Measurements from ENCODE around the gene UCHL5. TPM values are rescaled to one million over a fixed set of nuclear protein-coding genes. Genes with fewer than 3 reads are reported as not detected.
A peak's percentile ranks its signal among the peaks of the same experiment; 100 is the strongest.

Gene UCHL5
- total and polyA plus RNA-seq, 2 donors (not counting 3 experiments of a cell fraction or from before 2014, with no cell fraction given): 9.8 to 45.6 TPM

DNA sequence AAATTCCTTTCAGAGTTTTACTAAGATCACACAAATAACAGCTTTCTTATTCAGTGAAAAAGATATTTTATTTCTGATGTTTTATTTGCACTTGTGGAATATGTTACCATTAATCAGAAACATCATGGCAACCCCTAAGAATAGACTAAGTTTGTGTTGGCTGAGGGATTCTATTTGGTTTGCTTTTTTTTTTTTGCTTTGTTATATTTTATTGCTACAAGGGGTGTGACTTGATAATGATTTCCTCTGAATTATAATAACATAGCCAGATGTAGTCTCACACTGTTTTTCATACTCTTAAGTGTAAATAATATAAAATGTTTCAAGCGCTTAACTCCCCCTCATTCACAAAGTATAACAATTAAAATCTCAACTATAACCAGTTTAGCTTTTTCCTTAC is 26.1 kb upstream of the UCHL5 start:
- POLR2A ChIA-PET: no interaction called here
- no peak for FAIRE-seq
- no TSS peak for BruUV-seq (replicated peaks)
- Histone ChIP-seq H2AFZ (ENCODE audit: low read depth, low read length) (no peak overlapping the region), H3K4me2 (ENCODE audit: insufficient read depth, low read length) (no peak overlapping the region), H3K9me3 (replicated peaks; ENCODE audit: control insufficient read depth, insufficient read depth, low read length) (no peaks in the 10 kb centered on the region), H3K9ac (replicated peaks; ENCODE audit: extremely low read depth, insufficient read depth, low read length) (no peak overlapping the region), H3K27me3 (ENCODE audit: control insufficient read depth in 2 of 2, insufficient read depth in 2 of 2, low read length in 2 of 2) (no peaks in the 10 kb centered on the region), H4K20me1 (replicated peaks; ENCODE audit: control insufficient read depth, extremely low read depth, insufficient read depth, low read length) (no peaks in the 10 kb centered on the region), H3K9me1 (replicated peaks; ENCODE audit: control insufficient read depth, extremely low read depth, insufficient read depth, low read length) (no peaks in the 10 kb centered on the region), H3K27ac (ENCODE audit: insufficient read depth, low read depth, low read length) (no peak overlapping the region), H3K4me1 (ENCODE audit: control insufficient read depth, extremely low read depth, insufficient read depth, low read length) (no peaks in the 10 kb centered on the region), H3K36me3 (ENCODE audit: control insufficient read depth in 2 of 2, extremely low read depth in 1 of 2, insufficient read depth in 2 of 2, low read length in 2 of 2) (peaks cover 9 to 10% of the 10 kb centered on the region in 2 experiments), H3K79me2 (ENCODE audit: control insufficient read depth, insufficient read depth, low read length) (no peaks in the 10 kb centered on the region), H3K4me3 (replicated peaks in 1 of 3; ENCODE audit: insufficient read depth in 1 of 3, low read depth in 1 of 3, low read length in 3 of 3) (no peak overlapping the region)
- DNase-seq (ENCODE audit: low read depth, low spot score): peak; percentile 58
- TF ChIP-seq, protein P1, sequence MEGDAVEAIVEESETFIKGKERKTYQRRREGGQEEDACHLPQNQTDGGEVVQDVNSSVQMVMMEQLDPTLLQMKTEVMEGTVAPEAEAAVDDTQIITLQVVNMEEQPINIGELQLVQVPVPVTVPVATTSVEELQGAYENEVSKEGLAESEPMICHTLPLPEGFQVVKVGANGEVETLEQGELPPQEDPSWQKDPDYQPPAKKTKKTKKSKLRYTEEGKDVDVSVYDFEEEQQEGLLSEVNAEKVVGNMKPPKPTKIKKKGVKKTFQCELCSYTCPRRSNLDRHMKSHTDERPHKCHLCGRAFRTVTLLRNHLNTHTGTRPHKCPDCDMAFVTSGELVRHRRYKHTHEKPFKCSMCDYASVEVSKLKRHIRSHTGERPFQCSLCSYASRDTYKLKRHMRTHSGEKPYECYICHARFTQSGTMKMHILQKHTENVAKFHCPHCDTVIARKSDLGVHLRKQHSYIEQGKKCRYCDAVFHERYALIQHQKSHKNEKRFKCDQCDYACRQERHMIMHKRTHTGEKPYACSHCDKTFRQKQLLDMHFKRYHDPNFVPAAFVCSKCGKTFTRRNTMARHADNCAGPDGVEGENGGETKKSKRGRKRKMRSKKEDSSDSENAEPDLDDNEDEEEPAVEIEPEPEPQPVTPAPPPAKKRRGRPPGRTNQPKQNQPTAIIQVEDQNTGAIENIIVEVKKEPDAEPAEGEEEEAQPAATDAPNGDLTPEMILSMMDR (IDR thresholded peaks at IDR 0.05; ENCODE audit: extremely low read depth in 1 of 2, insufficient read depth in 1 of 2, low read depth in 1 of 2, low read length in 2 of 2): no peak
- TF ChIP-seq POLR2AphosphoS5 (IDR thresholded peaks at IDR 0.05; ENCODE audit: insufficient read depth, low read depth, low read length): no peak
- no peak for TF ChIP-seq GATA2 (IDR thresholded peaks at IDR 0.05; ENCODE audit: insufficient read depth, insufficient read length, low read depth, low read length)
- TF ChIP-seq POLR2A (IDR thresholded peaks at IDR 0.05; ENCODE audit: low read depth, low read length): no peak
- TF ChIP-seq MYC (IDR thresholded peaks at IDR 0.05; ENCODE audit: low read depth, low read length): no peak
- no peak for TF ChIP-seq JUN (IDR thresholded peaks at IDR 0.05; ENCODE audit: borderline replicate concordance, insufficient read depth, insufficient read length, low read depth)
- dilution Hi-C loops (cut with MboI; ENCODE audit: extremely low pct_ligation_motif_present, low sequenced_read_pairs) (no loop called here), intact Hi-C loops (cut with micrococcal nuclease) (no loop called here)
- CTCF ChIA-PET: interaction anchor here (1.1 to 1.3 kb wide), 2 partner anchors 19 to 20 kb away, joined by 3 read pairs; partner anchors contain the start of gene GLRX2

All from endothelial cell of umbilical vein (primary cell).